WI38 (cell line): ENCODE results near the gene ASB4.

Experiments
- H3K4me3 ChIP-seq: 2 replicates; pipeline ENCODE4 v1.5.1; 2011; ENCODE audit warnings: low read depth, mild to moderate bottlenecking, control low read depth, low read length
- CTCF ChIP-seq: IDR thresholded peaks from 2 replicates; pipeline ENCODE4 v1.5.1; 2012; ENCODE audit warnings: low read depth, mild to moderate bottlenecking, control low read depth, low read length

The ASB4 gene

GRCh38 chr7:95527776-95528250, 42.1 kb downstream of the ASB4 start:
- no peak for TF ChIP-seq CTCF
- no peak overlapping the region for H3K4me3 ChIP-seq

GRCh38 chr7:95529701-95530100, 44.0 kb downstream of the ASB4 start:
- no peak for TF ChIP-seq CTCF
- H3K4me3 ChIP-seq: no peak overlapping the region

DNA sequence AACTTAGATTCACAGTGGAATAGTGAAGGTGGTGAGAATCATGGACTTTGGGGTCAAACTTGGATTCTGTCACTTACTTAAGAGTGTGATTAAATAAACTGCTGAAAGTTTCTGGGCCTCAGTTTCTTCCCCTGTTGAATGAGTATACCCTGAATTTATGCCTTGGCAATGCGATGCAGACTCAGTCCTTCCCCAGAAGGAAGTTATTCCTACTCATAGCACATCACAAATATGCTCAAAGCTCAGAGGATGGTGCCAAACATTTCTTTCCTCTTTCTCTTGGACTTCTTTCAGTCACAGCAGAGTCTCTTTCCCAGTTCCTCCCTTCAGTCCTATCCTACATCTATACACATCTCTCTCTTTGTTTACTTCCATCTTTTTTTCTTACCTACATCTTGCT, 45.1 kb downstream of the ASB4 start:
- TF ChIP-seq CTCF: no peak
- no peak overlapping the region for H3K4me3 ChIP-seq

- TF ChIP-seq CTCF: no peak
- H3K4me3 ChIP-seq: no peak overlapping the region
Observed at GRCh38 chr7:95531605-95532219, 46.0 kb downstream of the ASB4 start.

GRCh38 chr7:95534796-95535195, 49.1 kb downstream of the ASB4 start:
- no peak overlapping the region for H3K4me3 ChIP-seq
- no peak for TF ChIP-seq CTCF

- TF ChIP-seq CTCF: no peak
- H3K4me3 ChIP-seq: no peak overlapping the region
Observed at GRCh38 chr7:95535662-95536061, 49.9 kb downstream of the ASB4 start.

- no peak for TF ChIP-seq CTCF
- H3K4me3 ChIP-seq: no peak overlapping the region
Observed at GRCh38 chr7:95536656-95537311, 51.0 kb downstream of the ASB4 start.
